Endothelial cell (in vitro differentiated cells): ENCODE results near the gene ISX. TPM values are rescaled to one million over a fixed set of nuclear protein-coding genes. Genes with fewer than 3 reads are reported as not detected.

Source experiments
- total RNA-seq: library from RNA; stranded (reverse); fragmentation: NEBNext Ultra II Directional; extraction: Animal tissue kit (Norgen Biotek cat#: 25700); gene quantifications from one replicate; pipeline ENCODE4 v1.2.1, GENCODE V29; 2021; ENCODE audit not compliant: unreplicated experiment

Gene ISX
- total RNA-seq, 1 donor from 2014 or later: not detected

Other genes starting within 250 kb of the ISX start
- gene HMGXB4, start 191.3 kb downstream of the ISX start, total RNA-seq: 21.4 TPM
- 32.0 TPM for gene TOM1, start 233.7 kb downstream of the ISX start, total RNA-seq